B cell (primary cell): ENCODE measurements around the gene TTYH1.

ENCODE experiments used
- EZH2 ChIP-seq: IDR thresholded peaks from 2 replicates; pipeline ENCODE4 v1.6.1; 2012; ENCODE audit warnings: borderline replicate concordance, low read depth, mild to moderate bottlenecking, moderate library complexity, low read length; ENCODE audit not compliant: insufficient read depth, poor library complexity, severe bottlenecking
- TF ChIP-seq, protein P1 (sequence below): fragments of 200-600 bp; IDR thresholded peaks from one replicate; pipeline ENCODE4 v1.8.0; 2022; ENCODE audit warnings: antibody characterized with exemption, mild to moderate bottlenecking

DNA sequence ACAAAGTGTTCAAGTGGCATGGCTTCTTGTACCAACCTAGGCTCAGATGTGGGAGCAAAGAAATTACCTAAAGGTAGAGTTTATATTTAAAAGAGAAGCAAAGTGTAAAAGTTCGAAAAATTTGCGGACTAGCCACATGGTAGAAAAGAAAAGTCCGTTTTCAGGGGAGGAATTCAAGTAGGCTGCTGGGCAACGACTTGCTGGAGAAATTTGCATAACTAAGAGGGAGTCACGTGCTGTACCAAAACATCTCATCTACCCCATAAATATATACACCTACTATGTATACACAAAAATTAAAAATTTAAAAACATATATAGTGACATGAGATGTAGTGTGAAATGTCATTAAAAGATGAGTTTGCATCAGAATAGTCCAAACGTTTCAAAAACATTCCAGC is 48.5 kb upstream of the TTYH1 start:
- TF ChIP-seq, protein P1, sequence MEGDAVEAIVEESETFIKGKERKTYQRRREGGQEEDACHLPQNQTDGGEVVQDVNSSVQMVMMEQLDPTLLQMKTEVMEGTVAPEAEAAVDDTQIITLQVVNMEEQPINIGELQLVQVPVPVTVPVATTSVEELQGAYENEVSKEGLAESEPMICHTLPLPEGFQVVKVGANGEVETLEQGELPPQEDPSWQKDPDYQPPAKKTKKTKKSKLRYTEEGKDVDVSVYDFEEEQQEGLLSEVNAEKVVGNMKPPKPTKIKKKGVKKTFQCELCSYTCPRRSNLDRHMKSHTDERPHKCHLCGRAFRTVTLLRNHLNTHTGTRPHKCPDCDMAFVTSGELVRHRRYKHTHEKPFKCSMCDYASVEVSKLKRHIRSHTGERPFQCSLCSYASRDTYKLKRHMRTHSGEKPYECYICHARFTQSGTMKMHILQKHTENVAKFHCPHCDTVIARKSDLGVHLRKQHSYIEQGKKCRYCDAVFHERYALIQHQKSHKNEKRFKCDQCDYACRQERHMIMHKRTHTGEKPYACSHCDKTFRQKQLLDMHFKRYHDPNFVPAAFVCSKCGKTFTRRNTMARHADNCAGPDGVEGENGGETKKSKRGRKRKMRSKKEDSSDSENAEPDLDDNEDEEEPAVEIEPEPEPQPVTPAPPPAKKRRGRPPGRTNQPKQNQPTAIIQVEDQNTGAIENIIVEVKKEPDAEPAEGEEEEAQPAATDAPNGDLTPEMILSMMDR, result no peak
- TF ChIP-seq EZH2, result no peak
